MCF 10A (cell line): ENCODE data around the gene CHCHD3. TPM values are rescaled to one million over a fixed set of nuclear protein-coding genes. Genes with fewer than 3 reads are reported as not detected.

ENCODE experiments used
- BruUV-seq: library from RNA; stranded (reverse); fragments of 400-500 nt; replicated peaks from 2 replicates; lab custom pipeline; 2021; lab: Mats Ljungman, UMichigan
- CTCF ChIA-PET: fragments of 300-600 bp; sonication (Branson Sonifier 250); formaldehyde crosslinking; extraction: SDS; loops from one replicate; lab custom pipeline; 2021; ENCODE audit warnings: antibody characterized with exemption, inconsistent platforms; lab: Yijun Ruan, JAX
- POLR2A ChIA-PET: fragments of 300-600, 350-650 bp; sonication (Branson Sonifier 250); formaldehyde crosslinking; extraction: SDS; loops from one replicate; lab custom pipeline; 2020; ENCODE audit warnings: antibody characterized with exemption, inconsistent platforms; lab: Yijun Ruan, JAX
- DNase-seq: peaks from one replicate; pipeline ENCODE4 v3.0.0-alpha.2; 2018; ENCODE audit not compliant: unreplicated experiment
- H3K27ac Mint-ChIP-seq: one replicate; pipeline ENCODE4 v1.8.0; 2022; ENCODE audit warnings: mild to moderate bottlenecking, low read depth, mixed read lengths; ENCODE audit not compliant: unreplicated experiment
- H3K27me3 Mint-ChIP-seq: one replicate; pipeline ENCODE4 v1.8.0; 2022; ENCODE audit warnings: mixed read lengths; ENCODE audit not compliant: insufficient read depth, unreplicated experiment
- H3K36me3 Mint-ChIP-seq: one replicate; pipeline ENCODE4 v1.8.0; 2022; ENCODE audit warnings: mild to moderate bottlenecking, moderate library complexity, mixed read lengths; ENCODE audit not compliant: insufficient read depth, unreplicated experiment
- H3K4me1 Mint-ChIP-seq: one replicate; pipeline ENCODE4 v1.8.0; 2022; ENCODE audit warnings: mixed read lengths; ENCODE audit not compliant: insufficient read depth, unreplicated experiment
- H3K4me3 Mint-ChIP-seq: one replicate; pipeline ENCODE4 v1.8.0; 2022; ENCODE audit warnings: mild to moderate bottlenecking, moderate library complexity, mixed read lengths; ENCODE audit not compliant: unreplicated experiment
- H3K9me3 Mint-ChIP-seq: one replicate; pipeline ENCODE4 v1.8.0; 2022; ENCODE audit warnings: mixed read lengths; ENCODE audit not compliant: unreplicated experiment
- CTCF ChIP-seq: fragments of 200-600 bp; IDR thresholded peaks from one replicate; pipeline ENCODE4 v1.8.0; 2022; ENCODE audit warnings: antibody characterized with exemption, mild to moderate bottlenecking; ENCODE audit not compliant: unreplicated experiment
- intact Hi-C: fragments of 100-400 bp; cut with micrococcal nuclease; formaldehyde crosslinking; loops from 2 replicates; pipeline ENCODE4 v1.14.1; 2022
- total RNA-seq: library from RNA; stranded (reverse); gene quantifications from 2 replicates; pipeline ENCODE4 v1.2.3, GENCODE V29; 2022

The CHCHD3 gene
- total RNA-seq, 1 experiment from 2014 or later: 102 TPM

- ChIA-PET POLR2A (no interaction called here), CTCF (no interaction called here)
- DNase-seq: no peak
- BruUV-seq: no TSS peak
- no peak overlapping the region for H3K4me3 Mint-ChIP-seq
- no peak for TF ChIP-seq CTCF
- no peaks in the 10 kb centered on the region for H3K9me3 Mint-ChIP-seq
- intact Hi-C loops: no loop called here
- H3K27ac Mint-ChIP-seq: no peak overlapping the region
- H3K36me3 Mint-ChIP-seq: peaks cover 26% of the 10 kb centered on the region
- no peaks in the 10 kb centered on the region for H3K27me3 Mint-ChIP-seq
- H3K4me1 Mint-ChIP-seq: no peaks in the 10 kb centered on the region
Measured at GRCh38 chr7:133025056-133025455, 56.8 kb downstream of the CHCHD3 start.

- POLR2A ChIA-PET: no interaction called here
- DNase-seq: no peak
- intact Hi-C loops: no loop called here
- CTCF ChIA-PET: no interaction called here
- no peak for TF ChIP-seq CTCF
- Mint-ChIP-seq H3K27ac (no peak overlapping the region), H3K27me3 (no peaks in the 10 kb centered on the region), H3K36me3 (peaks cover 29% of the 10 kb centered on the region), H3K9me3 (no peaks in the 10 kb centered on the region), H3K4me3 (no peak overlapping the region), H3K4me1 (no peaks in the 10 kb centered on the region)
- BruUV-seq: no TSS peak
Measured at GRCh38 chr7:133024596-133024995, 57.3 kb downstream of the CHCHD3 start.

DNA sequence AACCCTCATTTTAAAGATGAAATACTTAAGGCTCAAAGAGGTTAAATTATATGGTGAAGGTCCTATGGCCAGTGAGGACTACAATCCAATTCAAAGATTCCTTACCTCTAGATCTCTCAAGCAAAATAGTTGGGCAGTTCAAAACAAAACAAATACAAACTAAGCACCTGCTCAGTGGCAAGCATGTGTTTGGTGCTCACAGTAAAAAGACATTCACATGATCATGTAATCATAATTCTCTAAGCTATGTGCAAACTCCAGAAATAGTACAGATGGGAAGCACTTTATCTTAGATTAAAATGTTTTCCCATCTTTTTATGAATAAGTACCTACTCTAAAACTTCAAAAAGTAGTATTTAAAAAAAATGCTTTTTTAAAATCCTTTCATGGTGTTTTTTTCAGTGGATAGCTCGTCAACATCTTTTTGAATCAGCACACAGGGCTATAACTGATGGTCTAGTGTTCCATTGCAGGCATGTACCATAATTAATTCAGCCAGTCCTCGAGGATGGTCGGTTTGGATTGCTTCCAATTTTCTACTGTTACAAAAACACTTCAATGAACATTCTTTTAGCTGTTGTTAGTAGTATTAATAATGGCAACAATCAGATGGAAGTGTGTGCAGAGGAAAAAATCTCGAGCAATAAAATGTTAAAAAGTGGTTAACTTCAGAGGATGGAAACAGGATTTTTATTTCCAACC, 58.4 kb downstream of the CHCHD3 start:
- intact Hi-C loops: no loop called here
- H3K27ac Mint-ChIP-seq: no peak overlapping the region
- no peaks in the 10 kb centered on the region for H3K27me3 Mint-ChIP-seq
- POLR2A ChIA-PET: interaction anchor here (0.6 to 0.8 kb wide), 2 partner anchors 10 to 109 kb away, joined by 3 read pairs; no protein-coding TSS in a partner anchor
- DNase-seq: no peak
- CTCF ChIA-PET: no interaction called here
- no peak for TF ChIP-seq CTCF
- BruUV-seq: TSS peak; percentile 22
- no peak overlapping the region for H3K4me3 Mint-ChIP-seq
- no peaks in the 10 kb centered on the region for H3K9me3 Mint-ChIP-seq
- peaks cover 36% of the 10 kb centered on the region for H3K36me3 Mint-ChIP-seq
- H3K4me1 Mint-ChIP-seq: no peaks in the 10 kb centered on the region

- no peak overlapping the region for H3K4me3 Mint-ChIP-seq
- peaks cover 36% of the 10 kb centered on the region for H3K36me3 Mint-ChIP-seq
- H3K9me3 Mint-ChIP-seq: no peaks in the 10 kb centered on the region
- TF ChIP-seq CTCF: no peak
- ChIA-PET CTCF (interaction anchor here (1.3 to 1.7 kb wide), 2 partner anchors 11 to 29 kb away, joined by 3 to 6 read pairs; no protein-coding TSS in a partner anchor), POLR2A (interaction anchor here (0.6 kb wide), 1 partner anchor 26 kb away, joined by 3 read pairs; no protein-coding TSS in a partner anchor)
- H3K27me3 Mint-ChIP-seq: no peaks in the 10 kb centered on the region
- no peak overlapping the region for H3K27ac Mint-ChIP-seq
- BruUV-seq: no TSS peak
- DNase-seq: no peak
- intact Hi-C loops: no loop called here
- no peaks in the 10 kb centered on the region for H3K4me1 Mint-ChIP-seq
Measured at GRCh38 chr7:133022661-133023060, 59.2 kb downstream of the CHCHD3 start.
